ENCODE measurements around the gene CAMK2D. TPM values are rescaled to one million over a fixed set of nuclear protein-coding genes. Genes with fewer than 3 reads are reported as not detected.

CAMK2D gene
- total RNA-seq, 1 donor from 2014 or later: 147 TPM

DNA sequence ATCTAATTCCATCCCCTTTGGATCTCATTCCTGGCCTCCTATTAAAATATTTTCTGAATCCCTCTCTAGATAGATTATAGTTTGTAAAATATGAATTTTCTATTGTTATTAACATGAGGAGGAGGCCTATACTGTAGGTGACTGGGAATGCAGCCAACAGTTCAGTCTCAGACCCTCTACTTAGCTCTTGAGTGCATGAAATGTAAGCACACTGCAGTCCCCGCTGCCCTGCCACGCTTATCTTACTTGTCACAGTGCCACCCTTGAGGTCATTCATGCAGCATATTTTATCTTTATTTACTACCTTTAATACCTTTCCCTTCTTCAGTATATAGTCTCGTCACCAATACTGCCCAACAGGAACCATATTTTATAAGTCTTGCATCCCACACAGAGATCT is 151.0 kb downstream of the CAMK2D start:
- H3K9ac ChIP-seq (ENCODE audit: low read depth in 1 of 3, low read length in 3 of 3): no peak overlapping the region
- H3K36me3 ChIP-seq (ENCODE audit: control insufficient read depth in 3 of 3, insufficient read depth in 3 of 3, low read length in 3 of 3): peaks cover 0 to 6% (median 3%) of the 10 kb centered on the region in 3 donors
- no peaks in the 10 kb centered on the region for H3K9me3 ChIP-seq (ENCODE audit: control insufficient read depth in 3 of 3, low read length in 3 of 3)
- H3K27ac ChIP-seq (ENCODE audit: low read depth, low read length): no peak overlapping the region
- peaks cover 2 to 9% (median 7%) of the 10 kb centered on the region in 3 donors for H3K4me1 ChIP-seq (ENCODE audit: control insufficient read depth in 3 of 3, insufficient read depth in 3 of 3, low read length in 3 of 3)
- no peak overlapping the region for H3K4me3 ChIP-seq (ENCODE audit: low read length in 3 of 3)
- H3K27me3 ChIP-seq (ENCODE audit: control insufficient read depth in 3 of 3, insufficient read depth in 3 of 3, low read length in 3 of 3): no peaks in the 10 kb centered on the region

GRCh38 chr4:113607998-113608397 is 153.5 kb downstream of the CAMK2D start:
- Histone ChIP-seq H3K27me3 (ENCODE audit: control insufficient read depth in 3 of 3, insufficient read depth in 3 of 3, low read length in 3 of 3) (no peaks in the 10 kb centered on the region), H3K36me3 (ENCODE audit: control insufficient read depth in 3 of 3, insufficient read depth in 3 of 3, low read length in 3 of 3) (peaks cover 0 to 6% (median 3%) of the 10 kb centered on the region in 3 donors), H3K4me3 (ENCODE audit: low read length in 3 of 3) (no peak overlapping the region), H3K9ac (ENCODE audit: low read depth in 1 of 3, low read length in 3 of 3) (no peak overlapping the region), H3K27ac (ENCODE audit: low read depth, low read length) (no peak overlapping the region), H3K9me3 (ENCODE audit: control insufficient read depth in 3 of 3, low read length in 3 of 3) (no peaks in the 10 kb centered on the region), H3K4me1 (ENCODE audit: control insufficient read depth in 3 of 3, insufficient read depth in 3 of 3, low read length in 3 of 3) (no peaks in the 10 kb centered on the region)

DNA sequence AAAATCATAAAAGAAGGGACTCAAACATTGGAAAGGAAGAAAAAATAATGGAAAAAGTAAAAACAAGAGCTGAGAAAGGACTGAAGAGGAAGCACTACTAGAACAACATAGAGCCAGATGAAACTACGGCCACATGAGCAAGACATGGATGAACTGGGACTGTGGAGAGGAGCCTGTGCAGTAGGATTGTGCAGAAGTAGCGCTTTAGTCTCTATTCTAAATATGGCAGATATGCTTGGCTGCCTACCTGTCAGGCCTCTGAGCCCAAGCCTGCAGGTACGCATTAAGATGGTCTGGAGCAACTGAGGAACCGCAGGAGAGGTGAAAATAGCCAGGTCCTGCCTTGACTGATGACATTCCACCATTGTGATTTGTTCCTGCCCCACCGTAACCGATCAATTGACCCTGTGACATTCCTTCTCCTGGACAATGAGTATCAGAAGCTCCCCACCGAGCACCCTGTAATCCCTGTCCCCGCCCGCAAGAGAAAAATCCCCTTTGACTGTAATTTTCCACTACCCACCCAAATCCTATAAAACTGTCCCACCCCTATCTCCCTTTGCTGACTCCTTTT is 154.3 kb downstream of the CAMK2D start:
- Histone ChIP-seq H3K27ac (ENCODE audit: low read depth, low read length) (no peak overlapping the region), H3K4me3 (ENCODE audit: low read length in 3 of 3) (no peak overlapping the region), H3K36me3 (ENCODE audit: control insufficient read depth in 3 of 3, insufficient read depth in 3 of 3, low read length in 3 of 3) (peaks cover 0 to 6% (median 3%) of the 10 kb centered on the region in 3 donors)

GRCh38 chr4:113604955-113605354 is 156.6 kb downstream of the CAMK2D start:
- Histone ChIP-seq H3K27ac (ENCODE audit: low read depth, low read length) (no peak overlapping the region), H3K4me3 (ENCODE audit: low read length in 3 of 3) (no peak overlapping the region), H3K9ac (ENCODE audit: low read depth in 1 of 3, low read length in 3 of 3) (no peak overlapping the region), H3K9me3 (ENCODE audit: control insufficient read depth in 3 of 3, low read length in 3 of 3) (no peaks in the 10 kb centered on the region), H3K36me3 (ENCODE audit: control insufficient read depth in 3 of 3, insufficient read depth in 3 of 3, low read length in 3 of 3) (peaks cover 0 to 6% (median 3%) of the 10 kb centered on the region in 3 donors), H3K27me3 (ENCODE audit: control insufficient read depth in 3 of 3, insufficient read depth in 3 of 3, low read length in 3 of 3) (no peaks in the 10 kb centered on the region), H3K4me1 (ENCODE audit: control insufficient read depth in 3 of 3, insufficient read depth in 3 of 3, low read length in 3 of 3) (no peaks in the 10 kb centered on the region)

More for the DNA sequence above, 154.3 kb downstream of the CAMK2D start:
- Histone ChIP-seq H3K9me3 (ENCODE audit: control insufficient read depth in 3 of 3, low read length in 3 of 3) (no peaks in the 10 kb centered on the region), H3K4me1 (ENCODE audit: control insufficient read depth in 3 of 3, insufficient read depth in 3 of 3, low read length in 3 of 3) (no peaks in the 10 kb centered on the region), H3K9ac (ENCODE audit: low read depth in 1 of 3, low read length in 3 of 3) (no peak overlapping the region), H3K27me3 (ENCODE audit: control insufficient read depth in 3 of 3, insufficient read depth in 3 of 3, low read length in 3 of 3) (no peaks in the 10 kb centered on the region)

- Histone ChIP-seq H3K36me3 (ENCODE audit: control insufficient read depth in 3 of 3, insufficient read depth in 3 of 3, low read length in 3 of 3) (peaks cover 0 to 6% (median 3%) of the 10 kb centered on the region in 3 donors), H3K27ac (ENCODE audit: low read depth, low read length) (no peak overlapping the region), H3K4me3 (ENCODE audit: low read length in 3 of 3) (no peak overlapping the region), H3K9me3 (ENCODE audit: control insufficient read depth in 3 of 3, low read length in 3 of 3) (no peaks in the 10 kb centered on the region), H3K27me3 (ENCODE audit: control insufficient read depth in 3 of 3, insufficient read depth in 3 of 3, low read length in 3 of 3) (no peaks in the 10 kb centered on the region), H3K9ac (ENCODE audit: low read depth in 1 of 3, low read length in 3 of 3) (no peak overlapping the region), H3K4me1 (ENCODE audit: control insufficient read depth in 3 of 3, insufficient read depth in 3 of 3, low read length in 3 of 3) (no peaks in the 10 kb centered on the region)
Observed at GRCh38 chr4:113603911-113604310, 157.6 kb downstream of the CAMK2D start.

DNA sequence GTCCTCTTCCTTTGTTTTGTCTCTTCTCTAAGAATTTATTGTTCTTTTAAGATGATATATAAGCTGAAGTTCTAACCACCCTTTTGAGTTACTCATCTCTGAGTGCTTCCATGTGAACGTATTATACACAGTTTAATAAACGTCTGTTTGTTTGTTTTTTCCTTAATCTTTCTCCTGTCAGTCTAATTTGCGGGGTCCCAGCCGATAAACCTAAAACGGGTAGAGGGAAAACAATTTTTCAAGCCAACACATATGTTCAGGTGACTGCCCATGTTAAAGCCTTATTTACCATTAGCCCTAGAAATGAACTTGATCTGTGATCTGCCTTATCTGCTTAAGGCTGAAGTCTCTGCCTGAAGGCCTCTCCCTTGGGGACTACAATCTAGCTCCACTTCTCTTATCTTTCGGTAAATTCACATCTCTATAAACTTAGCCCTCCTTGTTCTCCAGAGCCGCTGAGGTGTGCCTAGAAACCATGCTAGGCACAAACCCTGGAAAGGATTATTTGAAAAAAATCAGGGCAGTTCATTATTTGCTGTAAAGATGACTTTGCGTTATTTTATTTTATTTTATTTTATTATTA is 158.8 kb downstream of the CAMK2D start:
- H3K9ac ChIP-seq (ENCODE audit: low read depth in 1 of 3, low read length in 3 of 3): no peak overlapping the region
- no peak overlapping the region for H3K27ac ChIP-seq (ENCODE audit: low read depth, low read length)
- no peaks in the 10 kb centered on the region for H3K27me3 ChIP-seq (ENCODE audit: control insufficient read depth in 3 of 3, insufficient read depth in 3 of 3, low read length in 3 of 3)
- H3K4me3 ChIP-seq (ENCODE audit: low read length in 3 of 3): no peak overlapping the region
- H3K36me3 ChIP-seq (ENCODE audit: control insufficient read depth in 3 of 3, insufficient read depth in 3 of 3, low read length in 3 of 3): peaks cover 0 to 3% (median 3%) of the 10 kb centered on the region in 3 donors
- H3K4me1 ChIP-seq (ENCODE audit: control insufficient read depth in 3 of 3, insufficient read depth in 3 of 3, low read length in 3 of 3): no peaks in the 10 kb centered on the region
- no peaks in the 10 kb centered on the region for H3K9me3 ChIP-seq (ENCODE audit: control insufficient read depth in 3 of 3, low read length in 3 of 3)

DNA sequence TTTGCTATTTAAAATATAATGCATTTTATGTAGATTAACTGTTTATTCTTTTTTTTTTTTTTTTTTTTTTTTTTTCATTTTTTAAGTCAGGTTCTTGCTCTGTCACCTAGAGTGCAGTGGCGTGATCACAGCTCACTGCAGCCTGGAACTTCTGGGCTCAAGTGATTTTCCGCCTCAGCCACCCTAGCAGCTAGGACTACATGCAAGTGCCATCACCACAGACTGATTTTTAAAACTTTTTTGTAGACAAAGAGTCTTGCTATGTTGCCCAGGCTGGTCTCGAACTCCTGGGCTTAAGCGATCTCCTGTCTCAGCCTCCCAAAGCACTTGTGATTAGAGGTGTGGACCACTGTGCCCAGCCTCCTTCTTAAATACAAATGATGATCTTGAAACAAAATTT is 159.9 kb downstream of the CAMK2D start:
- H3K9me3 ChIP-seq (ENCODE audit: control insufficient read depth in 3 of 3, low read length in 3 of 3): no peaks in the 10 kb centered on the region
- no peak overlapping the region for H3K27ac ChIP-seq (ENCODE audit: low read depth, low read length)
- H3K27me3 ChIP-seq (ENCODE audit: control insufficient read depth in 3 of 3, insufficient read depth in 3 of 3, low read length in 3 of 3): no peaks in the 10 kb centered on the region
- no peaks in the 10 kb centered on the region for H3K36me3 ChIP-seq (ENCODE audit: control insufficient read depth in 3 of 3, insufficient read depth in 3 of 3, low read length in 3 of 3)
- no peak overlapping the region for H3K4me3 ChIP-seq (ENCODE audit: low read length in 3 of 3)
- no peak overlapping the region for H3K9ac ChIP-seq (ENCODE audit: low read depth in 1 of 3, low read length in 3 of 3)
- no peaks in the 10 kb centered on the region for H3K4me1 ChIP-seq (ENCODE audit: control insufficient read depth in 3 of 3, insufficient read depth in 3 of 3, low read length in 3 of 3)

- Histone ChIP-seq H3K4me1 (ENCODE audit: control insufficient read depth in 3 of 3, insufficient read depth in 3 of 3, low read length in 3 of 3) (peaks cover 0 to 4% (median 0%) of the 10 kb centered on the region in 3 donors), H3K9me3 (ENCODE audit: control insufficient read depth in 3 of 3, low read length in 3 of 3) (no peaks in the 10 kb centered on the region), H3K27ac (ENCODE audit: low read depth, low read length) (no peak overlapping the region), H3K9ac (ENCODE audit: low read depth in 1 of 3, low read length in 3 of 3) (no peak overlapping the region), H3K4me3 (ENCODE audit: low read length in 3 of 3) (no peak overlapping the region), H3K27me3 (ENCODE audit: control insufficient read depth in 3 of 3, insufficient read depth in 3 of 3, low read length in 3 of 3) (no peaks in the 10 kb centered on the region), H3K36me3 (ENCODE audit: control insufficient read depth in 3 of 3, insufficient read depth in 3 of 3, low read length in 3 of 3) (no peaks in the 10 kb centered on the region)
Observed at GRCh38 chr4:113596396-113596795, 165.1 kb downstream of the CAMK2D start.

DNA sequence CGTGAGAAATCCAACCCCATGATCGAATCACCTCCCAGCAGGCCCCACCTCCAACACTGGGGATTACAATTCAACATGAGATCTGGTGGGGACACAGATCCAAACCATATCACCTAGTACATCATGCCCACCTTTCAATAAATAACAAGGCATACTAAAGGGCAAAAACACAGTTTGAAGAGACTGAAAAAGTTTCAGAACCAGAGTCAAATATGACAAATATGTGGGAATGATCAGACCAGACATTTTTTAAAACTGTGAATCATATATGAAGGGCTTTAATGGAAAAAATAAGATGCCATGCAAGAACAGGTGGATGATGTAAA is 167.3 kb downstream of the CAMK2D start:
- Histone ChIP-seq H3K36me3 (ENCODE audit: control insufficient read depth in 3 of 3, insufficient read depth in 3 of 3, low read length in 3 of 3) (no peaks in the 10 kb centered on the region), H3K9ac (ENCODE audit: low read depth in 1 of 3, low read length in 3 of 3) (no peak overlapping the region), H3K27me3 (ENCODE audit: control insufficient read depth in 3 of 3, insufficient read depth in 3 of 3, low read length in 3 of 3) (no peaks in the 10 kb centered on the region), H3K27ac (ENCODE audit: low read depth, low read length) (no peak overlapping the region), H3K4me1 (ENCODE audit: control insufficient read depth in 3 of 3, insufficient read depth in 3 of 3, low read length in 3 of 3) (peaks cover 0 to 4% (median 0%) of the 10 kb centered on the region in 3 donors), H3K4me3 (ENCODE audit: low read length in 3 of 3) (no peak overlapping the region), H3K9me3 (ENCODE audit: control insufficient read depth in 3 of 3, low read length in 3 of 3) (no peaks in the 10 kb centered on the region)

- Histone ChIP-seq H3K27ac (ENCODE audit: low read depth, low read length) (no peak overlapping the region), H3K27me3 (ENCODE audit: control insufficient read depth in 3 of 3, insufficient read depth in 3 of 3, low read length in 3 of 3) (no peaks in the 10 kb centered on the region), H3K9ac (ENCODE audit: low read depth in 1 of 3, low read length in 3 of 3) (no peak overlapping the region), H3K9me3 (ENCODE audit: control insufficient read depth in 3 of 3, low read length in 3 of 3) (no peaks in the 10 kb centered on the region), H3K36me3 (ENCODE audit: control insufficient read depth in 3 of 3, insufficient read depth in 3 of 3, low read length in 3 of 3) (no peaks in the 10 kb centered on the region), H3K4me3 (ENCODE audit: low read length in 3 of 3) (no peak overlapping the region), H3K4me1 (ENCODE audit: control insufficient read depth in 3 of 3, insufficient read depth in 3 of 3, low read length in 3 of 3) (peaks cover 0 to 4% (median 4%) of the 10 kb centered on the region in 3 donors)
Observed at GRCh38 chr4:113593400-113594230, 167.9 kb downstream of the CAMK2D start.
